GM23338 (cell line): ENCODE measurements around the gene CPHXL. TPM values are rescaled to one million over a fixed set of nuclear protein-coding genes. Genes with fewer than 3 reads are reported as not detected.

ENCODE experiments used
- ATAC-seq: fragments of 200-7000 bp; cut with Tn5 transposase; 3 replicates; pipeline ENCODE4 v1.9.1; 2020
- DNase-seq: peaks from one replicate; pipeline ENCODE4 v3.0.0-alpha.2; 2015; ENCODE audit warnings: low spot score
- H2AFZ ChIP-seq: fragments of 200-600 bp; sonication (generic); 2 replicates; pipeline ENCODE4 v1.8.0; 2016; ENCODE audit warnings: antibody characterized with exemption, mild to moderate bottlenecking, moderate library complexity
- H3F3A ChIP-seq: fragments of 200-600 bp; sonication (generic); replicated peaks from 2 replicates; pipeline ENCODE4 v1.8.0; 2017; ENCODE audit warnings: antibody characterized with exemption, mixed run types, low read depth
- H3K27ac ChIP-seq: fragments of 200-600 bp; sonication (generic); 2 replicates; pipeline ENCODE4 v1.6.1; 2016; ENCODE audit warnings: low read depth
- H3K27me3 ChIP-seq: fragments of 200-600 bp; sonication (generic); 2 replicates; pipeline ENCODE4 v1.8.0; 2016; ENCODE audit warnings: mild to moderate bottlenecking, mixed run types, moderate library complexity; ENCODE audit not compliant: insufficient read depth
- H3K36me3 ChIP-seq: fragments of 200-600 bp; sonication (generic); 2 replicates; pipeline ENCODE4 v1.8.0; 2016; ENCODE audit warnings: mild to moderate bottlenecking; ENCODE audit not compliant: insufficient read depth
- H3K4me1 ChIP-seq: fragments of 200-600 bp; sonication (generic); 2 replicates; pipeline ENCODE4 v1.8.0; 2016; ENCODE audit warnings: mild to moderate bottlenecking, moderate library complexity; ENCODE audit not compliant: insufficient read depth
- H3K4me2 ChIP-seq: fragments of 200-600 bp; sonication (generic); 2 replicates; pipeline ENCODE4 v1.7.1; 2017; ENCODE audit warnings: mixed run types
- H3K4me3 ChIP-seq: fragments of 200-600 bp; sonication (generic); 2 replicates; pipeline ENCODE4 v1.6.1; 2016; ENCODE audit warnings: mixed run types
- H3K79me2 ChIP-seq: fragments of 200-600 bp; sonication (generic); replicated peaks from 2 replicates; pipeline ENCODE4 v1.8.0; 2017; ENCODE audit warnings: mild to moderate bottlenecking; ENCODE audit not compliant: insufficient read depth
- H3K9me2 ChIP-seq: fragments of 200-600 bp; sonication (generic); 2 replicates; pipeline ENCODE4 v1.8.0; 2017; ENCODE audit not compliant: insufficient read depth
- H4K20me1 ChIP-seq: fragments of 200-600 bp; sonication (generic); replicated peaks from 2 replicates; pipeline ENCODE4 v1.8.0; 2017; ENCODE audit warnings: mild to moderate bottlenecking; ENCODE audit not compliant: insufficient read depth
- H3K27ac Mint-ChIP-seq: 2 replicates; pipeline ENCODE4 v1.8.0; 2020; ENCODE audit warnings: inconsistent platforms, mild to moderate bottlenecking, moderate library complexity, mixed read lengths
- H3K27me3 Mint-ChIP-seq: 3 replicates; pipeline ENCODE4 v1.8.0; 2022; ENCODE audit warnings: low read depth, mild to moderate bottlenecking, moderate library complexity, mixed read lengths, inconsistent platforms; ENCODE audit not compliant: insufficient read depth, poor library complexity
- H3K36me3 Mint-ChIP-seq: 3 replicates; pipeline ENCODE4 v1.8.0; 2021; ENCODE audit warnings: low read depth, mild to moderate bottlenecking, inconsistent platforms, moderate library complexity, mixed read lengths
- H3K4me1 Mint-ChIP-seq: 3 replicates; pipeline ENCODE4 v1.8.0; 2020; ENCODE audit warnings: mild to moderate bottlenecking, inconsistent platforms, mixed read lengths
- H3K4me3 Mint-ChIP-seq: 3 replicates; pipeline ENCODE4 v1.8.0; 2021; ENCODE audit warnings: moderate library complexity, mild to moderate bottlenecking, inconsistent platforms, mixed read lengths
- H3K9me3 Mint-ChIP-seq: 3 replicates; pipeline ENCODE4 v1.8.0; 2020; ENCODE audit warnings: moderate library complexity, mild to moderate bottlenecking, inconsistent platforms, mixed read lengths
- JUNB ChIP-seq: IDR thresholded peaks from one replicate; pipeline ENCODE4 v1.6.1; 2016; ENCODE audit warnings: antibody characterized with exemption; ENCODE audit not compliant: unreplicated experiment
- NANOG ChIP-seq: IDR thresholded peaks from 2 replicates; pipeline ENCODE4 v1.6.1; 2016; ENCODE audit warnings: antibody characterized with exemption, borderline replicate concordance
- polyA plus RNA-seq: library from polyadenylated mRNA; unstranded; fragments of >200 nt; fragmentation: Nextera tagmentation; extraction: Ambion mirVana; gene quantifications from 2 replicates; pipeline ENCODE4 v1.2.1, GENCODE V29; 2016
- total RNA-seq: library from RNA; depleted of rRNA; stranded (reverse); fragments of >200 nt; shearing (Covaris generic); gene quantifications from 2 replicates; pipeline ENCODE4 v1.2.3, GENCODE V29; 2014
- TF ChIP-seq, protein P1 (sequence below): fragments of 250-450 bp; sonication (Bioruptor Pico); IDR thresholded peaks from 2 replicates; pipeline ENCODE4 v1.5.0; 2020; ENCODE audit warnings: mild to moderate bottlenecking, moderate library complexity

Gene CPHXL
- total and polyA plus RNA-seq, 2 experiments from 2014 or later: not detected

DNA sequence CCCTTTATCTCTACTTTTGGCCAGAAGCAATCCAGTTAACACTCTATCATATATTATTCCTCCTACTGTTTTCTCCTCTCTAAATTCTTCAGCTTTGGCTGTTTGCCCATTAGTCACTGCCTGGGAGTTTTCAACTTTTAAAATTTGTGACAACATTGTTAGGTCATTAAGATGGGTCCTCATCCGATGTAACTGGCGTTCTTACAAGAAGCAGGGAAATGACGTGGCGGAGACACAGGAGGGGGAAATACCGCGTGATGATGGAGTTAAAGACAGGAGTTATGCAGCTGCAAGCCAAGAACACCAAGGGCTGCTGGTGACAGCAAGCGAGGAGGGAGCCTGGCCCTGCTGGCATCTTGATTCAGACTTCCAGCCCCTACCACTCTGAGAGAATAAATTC, 34.8 kb upstream of the CPHXL start (continued):
- TF ChIP-seq, protein P1, sequence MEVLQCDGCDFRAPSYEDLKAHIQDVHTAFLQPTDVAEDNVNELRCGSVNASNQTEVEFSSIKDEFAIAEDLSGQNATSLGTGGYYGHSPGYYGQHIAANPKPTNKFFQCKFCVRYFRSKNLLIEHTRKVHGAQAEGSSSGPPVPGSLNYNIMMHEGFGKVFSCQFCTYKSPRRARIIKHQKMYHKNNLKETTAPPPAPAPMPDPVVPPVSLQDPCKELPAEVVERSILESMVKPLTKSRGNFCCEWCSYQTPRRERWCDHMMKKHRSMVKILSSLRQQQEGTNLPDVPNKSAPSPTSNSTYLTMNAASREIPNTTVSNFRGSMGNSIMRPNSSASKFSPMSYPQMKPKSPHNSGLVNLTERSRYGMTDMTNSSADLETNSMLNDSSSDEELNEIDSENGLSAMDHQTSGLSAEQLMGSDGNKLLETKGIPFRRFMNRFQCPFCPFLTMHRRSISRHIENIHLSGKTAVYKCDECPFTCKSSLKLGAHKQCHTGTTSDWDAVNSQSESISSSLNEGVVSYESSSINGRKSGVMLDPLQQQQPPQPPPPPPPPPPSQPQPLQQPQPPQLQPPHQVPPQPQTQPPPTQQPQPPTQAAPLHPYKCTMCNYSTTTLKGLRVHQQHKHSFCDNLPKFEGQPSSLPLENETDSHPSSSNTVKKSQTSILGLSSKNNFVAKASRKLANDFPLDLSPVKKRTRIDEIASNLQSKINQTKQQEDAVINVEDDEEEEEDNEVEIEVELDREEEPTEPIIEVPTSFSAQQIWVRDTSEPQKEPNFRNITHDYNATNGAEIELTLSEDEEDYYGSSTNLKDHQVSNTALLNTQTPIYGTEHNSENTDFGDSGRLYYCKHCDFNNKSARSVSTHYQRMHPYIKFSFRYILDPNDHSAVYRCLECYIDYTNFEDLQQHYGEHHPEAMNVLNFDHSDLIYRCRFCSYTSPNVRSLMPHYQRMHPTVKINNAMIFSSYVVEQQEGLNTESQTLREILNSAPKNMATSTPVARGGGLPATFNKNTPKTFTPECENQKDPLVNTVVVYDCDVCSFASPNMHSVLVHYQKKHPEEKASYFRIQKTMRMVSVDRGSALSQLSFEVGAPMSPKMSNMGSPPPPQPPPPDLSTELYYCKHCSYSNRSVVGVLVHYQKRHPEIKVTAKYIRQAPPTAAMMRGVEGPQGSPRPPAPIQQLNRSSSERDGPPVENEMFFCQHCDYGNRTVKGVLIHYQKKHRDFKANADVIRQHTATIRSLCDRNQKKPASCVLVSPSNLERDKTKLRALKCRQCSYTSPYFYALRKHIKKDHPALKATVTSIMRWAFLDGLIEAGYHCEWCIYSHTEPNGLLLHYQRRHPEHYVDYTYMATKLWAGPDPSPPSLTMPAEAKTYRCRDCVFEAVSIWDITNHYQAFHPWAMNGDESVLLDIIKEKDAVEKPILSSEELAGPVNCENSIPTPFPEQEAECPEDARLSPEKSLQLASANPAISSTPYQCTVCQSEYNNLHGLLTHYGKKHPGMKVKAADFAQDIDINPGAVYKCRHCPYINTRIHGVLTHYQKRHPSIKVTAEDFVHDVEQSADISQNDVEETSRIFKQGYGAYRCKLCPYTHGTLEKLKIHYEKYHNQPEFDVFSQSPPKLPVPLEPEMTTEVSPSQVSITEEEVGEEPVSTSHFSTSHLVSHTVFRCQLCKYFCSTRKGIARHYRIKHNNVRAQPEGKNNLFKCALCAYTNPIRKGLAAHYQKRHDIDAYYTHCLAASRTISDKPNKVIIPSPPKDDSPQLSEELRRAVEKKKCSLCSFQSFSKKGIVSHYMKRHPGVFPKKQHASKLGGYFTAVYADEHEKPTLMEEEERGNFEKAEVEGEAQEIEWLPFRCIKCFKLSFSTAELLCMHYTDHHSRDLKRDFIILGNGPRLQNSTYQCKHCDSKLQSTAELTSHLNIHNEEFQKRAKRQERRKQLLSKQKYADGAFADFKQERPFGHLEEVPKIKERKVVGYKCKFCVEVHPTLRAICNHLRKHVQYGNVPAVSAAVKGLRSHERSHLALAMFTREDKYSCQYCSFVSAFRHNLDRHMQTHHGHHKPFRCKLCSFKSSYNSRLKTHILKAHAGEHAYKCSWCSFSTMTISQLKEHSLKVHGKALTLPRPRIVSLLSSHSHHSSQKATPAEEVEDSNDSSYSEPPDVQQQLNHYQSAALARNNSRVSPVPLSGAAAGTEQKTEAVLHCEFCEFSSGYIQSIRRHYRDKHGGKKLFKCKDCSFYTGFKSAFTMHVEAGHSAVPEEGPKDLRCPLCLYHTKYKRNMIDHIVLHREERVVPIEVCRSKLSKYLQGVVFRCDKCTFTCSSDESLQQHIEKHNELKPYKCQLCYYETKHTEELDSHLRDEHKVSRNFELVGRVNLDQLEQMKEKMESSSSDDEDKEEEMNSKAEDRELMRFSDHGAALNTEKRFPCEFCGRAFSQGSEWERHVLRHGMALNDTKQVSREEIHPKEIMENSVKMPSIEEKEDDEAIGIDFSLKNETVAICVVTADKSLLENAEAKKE (CRISPR knock-in tag): no peak
- TF ChIP-seq JUNB: no peak
- no peak for TF ChIP-seq NANOG

DNA sequence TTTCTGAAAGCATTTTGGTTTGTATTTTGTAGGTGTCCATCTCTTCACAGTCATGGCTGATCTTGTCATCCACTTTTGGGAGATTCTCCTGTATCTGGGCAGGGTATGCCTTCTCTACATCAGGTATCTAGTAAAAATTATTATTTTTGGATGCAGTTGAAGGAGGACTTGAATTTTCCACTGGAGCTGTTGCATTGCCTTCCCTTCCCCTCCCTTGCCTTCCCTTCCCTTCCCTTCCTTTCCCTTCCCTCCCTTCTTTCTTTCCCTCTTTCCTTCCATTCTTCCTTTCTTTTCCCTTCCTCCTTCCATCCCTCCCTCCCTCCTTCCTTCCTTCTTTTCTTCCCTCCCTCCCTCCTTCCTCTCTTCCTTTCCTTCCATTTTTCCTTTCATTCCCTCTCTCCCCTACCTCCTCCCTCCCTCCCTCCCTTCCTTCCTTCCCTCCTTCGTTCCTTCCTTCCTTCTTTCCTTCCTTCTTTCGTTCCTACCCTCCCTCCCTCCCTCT, 33.8 kb upstream of the CPHXL start:
- no peaks in the 10 kb centered on the region for H3K79me2 ChIP-seq
- H3K4me2 ChIP-seq: no peak overlapping the region
- ATAC-seq (no peak), DNase-seq (no peak)
- H3K4me3 Mint-ChIP-seq: no peak overlapping the region
- peaks cover 5% of the 10 kb centered on the region; the same call in 1 of the 3 replicates for H3K36me3 Mint-ChIP-seq
- H3K27me3 Mint-ChIP-seq: no peaks in the 10 kb centered on the region
- 0 out of 2 replicates have a peak, but pooled peaks cover 4% of the 10 kb centered on the region for H3K9me2 ChIP-seq
- TF ChIP-seq NANOG: no peak
- TF ChIP-seq, protein P1 (CRISPR knock-in tag): no peak
- no peak overlapping the region for H3K27ac ChIP-seq
- H3K4me3 ChIP-seq: no peak overlapping the region
- H2AFZ ChIP-seq: no peak overlapping the region
- H3K9me3 Mint-ChIP-seq: peaks cover 46% of the 10 kb centered on the region
- no peak overlapping the region for H3K27ac Mint-ChIP-seq
- no peaks in the 10 kb centered on the region for H4K20me1 ChIP-seq
- H3K36me3 ChIP-seq: no peaks in the 10 kb centered on the region
- H3K4me1 ChIP-seq: no peaks in the 10 kb centered on the region
- H3K4me1 Mint-ChIP-seq: peaks cover 2% of the 10 kb centered on the region; the same call in 1 of the 3 replicates
- no peaks in the 10 kb centered on the region; the same call in 1 of the 2 replicates for H3K27me3 ChIP-seq
- no peaks in the 10 kb centered on the region for H3F3A ChIP-seq
